Measurements from ENCODE around the gene PAPPA2.

The PAPPA2 gene

DNA sequence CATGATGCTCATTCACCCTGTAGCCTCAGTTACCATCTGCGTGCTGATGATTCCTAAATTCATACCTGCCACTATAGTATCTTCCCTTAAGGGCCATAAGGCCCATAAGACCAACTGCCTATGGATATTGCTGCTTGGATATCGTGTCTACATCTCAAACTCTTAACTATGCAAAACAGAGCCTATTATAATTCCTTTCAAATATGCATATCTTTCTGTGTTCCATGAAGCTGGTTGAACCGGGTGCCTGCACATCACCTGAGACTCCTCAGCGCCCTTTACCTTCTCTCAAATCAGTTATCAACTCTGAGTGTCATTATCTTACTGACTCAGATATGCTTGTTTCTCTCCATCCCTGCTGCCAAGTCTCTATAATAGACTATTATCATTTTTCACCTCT is 311.2 kb downstream of the PAPPA2 start:
- TF ChIP-seq, protein P1, sequence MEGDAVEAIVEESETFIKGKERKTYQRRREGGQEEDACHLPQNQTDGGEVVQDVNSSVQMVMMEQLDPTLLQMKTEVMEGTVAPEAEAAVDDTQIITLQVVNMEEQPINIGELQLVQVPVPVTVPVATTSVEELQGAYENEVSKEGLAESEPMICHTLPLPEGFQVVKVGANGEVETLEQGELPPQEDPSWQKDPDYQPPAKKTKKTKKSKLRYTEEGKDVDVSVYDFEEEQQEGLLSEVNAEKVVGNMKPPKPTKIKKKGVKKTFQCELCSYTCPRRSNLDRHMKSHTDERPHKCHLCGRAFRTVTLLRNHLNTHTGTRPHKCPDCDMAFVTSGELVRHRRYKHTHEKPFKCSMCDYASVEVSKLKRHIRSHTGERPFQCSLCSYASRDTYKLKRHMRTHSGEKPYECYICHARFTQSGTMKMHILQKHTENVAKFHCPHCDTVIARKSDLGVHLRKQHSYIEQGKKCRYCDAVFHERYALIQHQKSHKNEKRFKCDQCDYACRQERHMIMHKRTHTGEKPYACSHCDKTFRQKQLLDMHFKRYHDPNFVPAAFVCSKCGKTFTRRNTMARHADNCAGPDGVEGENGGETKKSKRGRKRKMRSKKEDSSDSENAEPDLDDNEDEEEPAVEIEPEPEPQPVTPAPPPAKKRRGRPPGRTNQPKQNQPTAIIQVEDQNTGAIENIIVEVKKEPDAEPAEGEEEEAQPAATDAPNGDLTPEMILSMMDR (IDR thresholded peaks at IDR 0.05; ENCODE audit: borderline replicate concordance, insufficient read depth, low read depth, low read length), result no peak
- H3K4me3 ChIP-seq (ENCODE audit: low read depth, low read length), result no peak overlapping the region

DNA sequence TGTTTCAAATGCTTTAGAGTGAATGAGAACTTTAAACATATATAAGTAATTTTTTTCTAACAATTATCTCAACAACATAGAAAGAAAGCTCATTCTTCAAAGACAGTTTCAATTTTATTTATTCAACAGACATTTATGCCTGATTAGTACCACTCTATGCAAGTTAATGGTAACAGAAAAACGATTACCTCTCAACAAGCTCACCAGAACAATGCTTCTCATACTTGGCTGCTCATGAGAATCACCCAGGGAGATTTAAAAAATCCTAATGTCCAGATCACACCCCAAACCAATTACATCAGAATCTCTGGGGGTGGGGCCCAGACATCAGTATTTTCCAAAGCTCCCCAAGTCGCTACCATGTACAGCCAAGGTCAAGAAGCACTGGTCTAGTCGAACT is 312.4 kb downstream of the PAPPA2 start:
- no peak overlapping the region for H3K4me3 ChIP-seq (ENCODE audit: low read depth, low read length)
- TF ChIP-seq, protein P1 (IDR thresholded peaks at IDR 0.05; ENCODE audit: borderline replicate concordance, insufficient read depth, low read depth, low read length), result no peak

DNA sequence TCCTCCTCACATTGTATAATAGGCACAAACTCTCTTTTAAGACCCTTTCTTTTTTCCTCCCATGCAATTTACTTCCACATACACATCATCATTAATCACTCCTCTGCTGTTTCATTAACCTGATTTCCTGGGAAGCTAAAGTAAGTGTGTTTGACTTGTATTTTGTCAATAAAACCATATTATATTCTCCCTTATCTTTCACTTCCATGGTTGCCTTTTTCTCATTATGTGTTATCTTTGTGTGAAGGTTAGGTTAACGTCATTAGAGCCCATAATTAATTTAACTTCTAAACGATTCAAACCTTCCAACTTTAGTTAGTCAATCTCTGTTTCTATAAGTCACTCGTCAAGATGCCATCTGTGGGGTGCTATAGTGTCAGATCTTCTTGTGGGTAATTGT is 313.0 kb downstream of the PAPPA2 start:
- no peak overlapping the region for H3K4me3 ChIP-seq (ENCODE audit: low read depth, low read length)
- TF ChIP-seq, protein P1 (IDR thresholded peaks at IDR 0.05; ENCODE audit: borderline replicate concordance, insufficient read depth, low read depth, low read length), result no peak

DNA sequence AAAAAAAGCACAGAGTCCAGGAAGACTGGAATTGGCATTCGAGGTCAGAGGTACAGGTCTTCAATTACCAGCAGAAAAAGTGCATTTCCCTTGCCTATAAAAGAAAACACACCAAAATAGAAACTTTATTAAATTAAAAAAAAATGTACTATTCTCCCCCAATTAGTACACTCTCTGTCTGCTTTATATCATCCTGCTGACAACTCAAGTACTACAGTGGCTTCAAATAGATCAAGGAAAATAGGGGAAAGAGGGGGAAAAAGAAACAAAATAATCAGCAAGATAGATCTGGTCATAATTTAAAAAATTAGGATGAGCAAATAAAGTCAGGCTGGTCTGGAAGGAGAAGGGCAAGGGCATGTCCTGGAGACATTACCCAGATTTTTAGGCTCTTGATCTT is 315.1 kb downstream of the PAPPA2 start:
- H3K4me3 ChIP-seq (ENCODE audit: low read depth, low read length), result no peak overlapping the region

DNA sequence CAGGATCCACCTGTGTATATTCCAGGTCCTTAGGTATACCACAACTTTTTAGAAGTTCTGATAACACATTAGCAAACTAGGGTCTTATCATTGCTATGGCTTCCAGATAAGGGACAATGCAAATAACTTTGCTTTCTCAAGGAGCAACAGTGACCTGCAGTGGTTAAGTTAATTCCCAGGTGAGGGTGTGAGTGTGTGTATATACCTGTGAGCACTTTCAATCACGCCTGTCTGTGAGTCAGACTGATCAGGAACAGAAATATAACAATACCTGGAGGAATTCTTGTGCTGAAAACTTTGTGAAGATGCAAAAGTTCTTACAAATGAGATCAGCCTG is 317.0 kb downstream of the PAPPA2 start:
- no peak overlapping the region for H3K4me3 ChIP-seq (ENCODE audit: low read depth, low read length)
- TF ChIP-seq, protein P1 (IDR thresholded peaks at IDR 0.05; ENCODE audit: borderline replicate concordance, insufficient read depth, low read depth, low read length), result no peak

More for the DNA sequence above, 315.1 kb downstream of the PAPPA2 start:
- TF ChIP-seq, protein P1 (IDR thresholded peaks at IDR 0.05; ENCODE audit: borderline replicate concordance, insufficient read depth, low read depth, low read length), result no peak

DNA sequence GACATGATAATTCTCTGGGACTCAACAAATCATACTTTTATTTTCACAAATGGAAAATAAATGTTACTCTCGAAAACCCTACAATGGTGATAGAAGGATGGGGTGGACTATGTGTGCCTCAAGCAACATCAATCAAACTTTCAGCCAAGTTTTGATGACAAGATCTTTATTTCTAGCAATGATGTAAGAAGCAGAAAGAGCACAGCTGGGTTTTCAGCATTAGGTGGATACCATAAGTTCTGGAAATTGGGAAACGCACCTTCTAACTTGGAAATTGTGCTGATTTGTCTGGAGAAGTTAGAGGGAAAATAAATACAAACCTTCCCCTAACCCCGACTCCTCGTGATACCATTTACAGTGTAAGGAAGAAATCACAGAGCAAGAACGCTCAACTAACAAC is 320.3 kb downstream of the PAPPA2 start:
- no peak overlapping the region for H3K4me3 ChIP-seq (ENCODE audit: low read depth, low read length)
- TF ChIP-seq, protein P1 (IDR thresholded peaks at IDR 0.05; ENCODE audit: borderline replicate concordance, insufficient read depth, low read depth, low read length), result no peak

DNA sequence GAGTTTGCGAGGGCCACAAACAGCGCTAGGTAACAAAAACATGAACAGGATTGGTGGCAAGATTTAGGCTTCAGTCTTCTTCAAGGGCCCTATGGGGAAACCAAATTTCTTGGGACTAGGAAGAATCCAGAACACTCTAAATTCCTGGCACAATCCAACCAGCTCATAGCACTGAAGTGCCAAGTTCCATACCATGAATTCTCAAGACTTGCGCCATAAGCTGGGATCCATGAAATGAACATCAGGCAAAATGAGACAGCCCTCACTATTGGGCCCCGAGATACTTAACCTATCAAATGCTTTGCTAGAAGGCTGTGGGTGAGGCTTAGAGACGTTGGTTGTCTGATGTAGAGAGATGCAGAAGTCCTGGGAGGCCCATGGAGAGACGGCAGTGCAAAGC is 322.1 kb downstream of the PAPPA2 start:
- TF ChIP-seq, protein P1 (IDR thresholded peaks at IDR 0.05; ENCODE audit: borderline replicate concordance, insufficient read depth, low read depth, low read length), result no peak
- H3K4me3 ChIP-seq (ENCODE audit: low read depth, low read length), result no peak overlapping the region

Data from GM12875 (cell line).